22Rv1 (cell line): ENCODE results near the gene DCAF8L2.

Experiments used
- H3K27ac ChIP-seq: fragments of 450-650 bp; 2 replicates; pipeline ENCODE4 v1.5.1; 2017
- ZFX ChIP-seq: fragments of 450-650 bp; IDR thresholded peaks from 2 replicates; pipeline ENCODE4 v1.6.1; 2017; ENCODE audit warnings: antibody characterized with exemption, borderline replicate concordance
- TF ChIP-seq, protein P1 (sequence below): fragments of 450-650 bp; IDR thresholded peaks from 2 replicates; pipeline ENCODE4 v1.5.1; 2017; ENCODE audit warnings: mild to moderate bottlenecking

DCAF8L2 gene

DNA sequence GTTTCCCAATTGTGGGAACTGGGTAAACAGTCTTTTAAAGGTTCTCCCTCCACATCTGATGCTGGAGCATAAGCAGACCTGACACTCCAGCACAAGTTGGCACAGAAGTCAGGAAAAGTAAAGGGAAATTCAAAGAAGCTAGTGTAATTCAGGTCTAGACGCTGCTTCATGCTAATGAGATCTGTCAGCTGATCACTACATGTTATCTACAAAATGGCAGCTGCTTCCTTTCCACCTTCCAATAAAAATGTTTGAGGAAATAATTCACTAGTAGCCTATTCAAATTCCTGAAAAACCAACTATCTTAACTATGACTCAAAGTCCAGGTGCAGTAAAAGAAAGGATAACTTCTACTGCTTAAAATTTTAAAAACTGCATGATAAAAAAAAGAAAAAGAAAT lies 29.3 kb downstream of the DCAF8L2 start:
- H3K27ac ChIP-seq: no peak overlapping the region
- TF ChIP-seq, protein P1, sequence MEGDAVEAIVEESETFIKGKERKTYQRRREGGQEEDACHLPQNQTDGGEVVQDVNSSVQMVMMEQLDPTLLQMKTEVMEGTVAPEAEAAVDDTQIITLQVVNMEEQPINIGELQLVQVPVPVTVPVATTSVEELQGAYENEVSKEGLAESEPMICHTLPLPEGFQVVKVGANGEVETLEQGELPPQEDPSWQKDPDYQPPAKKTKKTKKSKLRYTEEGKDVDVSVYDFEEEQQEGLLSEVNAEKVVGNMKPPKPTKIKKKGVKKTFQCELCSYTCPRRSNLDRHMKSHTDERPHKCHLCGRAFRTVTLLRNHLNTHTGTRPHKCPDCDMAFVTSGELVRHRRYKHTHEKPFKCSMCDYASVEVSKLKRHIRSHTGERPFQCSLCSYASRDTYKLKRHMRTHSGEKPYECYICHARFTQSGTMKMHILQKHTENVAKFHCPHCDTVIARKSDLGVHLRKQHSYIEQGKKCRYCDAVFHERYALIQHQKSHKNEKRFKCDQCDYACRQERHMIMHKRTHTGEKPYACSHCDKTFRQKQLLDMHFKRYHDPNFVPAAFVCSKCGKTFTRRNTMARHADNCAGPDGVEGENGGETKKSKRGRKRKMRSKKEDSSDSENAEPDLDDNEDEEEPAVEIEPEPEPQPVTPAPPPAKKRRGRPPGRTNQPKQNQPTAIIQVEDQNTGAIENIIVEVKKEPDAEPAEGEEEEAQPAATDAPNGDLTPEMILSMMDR: no peak
- no peak for TF ChIP-seq ZFX

DNA sequence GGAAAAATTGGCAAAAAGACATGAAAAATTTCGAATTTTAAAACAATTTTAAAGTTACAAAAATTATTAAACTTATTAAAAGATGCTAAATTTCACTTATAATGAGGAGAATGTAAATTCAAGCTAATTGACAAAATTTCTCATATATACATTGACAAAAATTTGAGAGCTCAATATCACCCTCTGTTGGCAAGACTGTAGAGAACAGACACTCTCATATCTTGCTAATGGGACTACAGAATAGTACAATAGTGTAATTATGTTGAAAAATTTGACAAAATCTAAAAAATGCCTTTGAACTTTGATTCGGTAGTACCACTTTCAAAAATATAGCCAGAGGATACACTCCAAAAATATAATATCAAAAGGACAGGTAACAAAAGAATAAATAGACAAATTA lies 29.8 kb downstream of the DCAF8L2 start:
- TF ChIP-seq, protein P1: peak; percentile 63
- TF ChIP-seq ZFX: no peak

DNA sequence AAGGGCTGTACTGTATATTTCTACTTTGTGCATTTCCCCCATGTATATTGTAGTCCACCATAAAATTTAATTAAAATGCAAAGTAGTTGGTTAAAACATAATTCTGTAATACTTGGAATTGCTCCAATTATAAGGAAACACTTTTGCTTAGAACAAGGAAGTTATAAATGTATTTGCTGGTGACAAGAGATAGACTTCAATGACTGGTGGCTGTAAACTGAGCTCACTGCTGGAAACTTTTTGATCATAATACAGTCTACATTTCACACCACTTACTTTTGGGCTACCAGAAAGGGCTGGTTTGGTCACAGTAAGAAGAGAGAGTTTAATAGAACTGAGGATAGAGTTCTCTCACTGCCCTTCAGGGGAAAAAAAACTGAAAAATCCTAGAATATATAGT lies 32.7 kb downstream of the DCAF8L2 start:
- H3K27ac ChIP-seq: no peak overlapping the region
- TF ChIP-seq ZFX: no peak
- TF ChIP-seq, protein P1: no peak

More for the DNA sequence above, 29.8 kb downstream of the DCAF8L2 start:
- no peak overlapping the region for H3K27ac ChIP-seq

DNA sequence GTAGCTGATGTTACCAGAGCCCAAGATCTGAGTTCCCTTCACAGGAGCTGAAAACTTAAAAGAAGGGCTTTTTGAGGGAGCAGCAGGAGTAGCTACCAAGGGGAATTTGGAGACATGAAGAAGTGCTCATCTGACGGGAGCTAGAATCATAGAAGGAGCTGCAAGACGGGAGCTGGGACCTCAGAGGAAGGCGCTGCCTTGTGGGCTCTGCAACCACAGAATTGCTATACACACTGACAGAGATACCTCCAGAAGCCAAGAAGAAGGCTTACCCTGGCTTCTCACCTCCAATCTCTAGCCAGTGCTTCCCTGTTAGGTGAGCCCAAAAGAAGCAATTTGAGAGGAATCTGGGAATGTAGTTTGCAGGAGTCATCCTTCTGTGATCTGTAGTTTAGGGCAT lies 35.9 kb downstream of the DCAF8L2 start:
- TF ChIP-seq, protein P1: no peak
- no peak for TF ChIP-seq ZFX
- no peak overlapping the region for H3K27ac ChIP-seq

DNA sequence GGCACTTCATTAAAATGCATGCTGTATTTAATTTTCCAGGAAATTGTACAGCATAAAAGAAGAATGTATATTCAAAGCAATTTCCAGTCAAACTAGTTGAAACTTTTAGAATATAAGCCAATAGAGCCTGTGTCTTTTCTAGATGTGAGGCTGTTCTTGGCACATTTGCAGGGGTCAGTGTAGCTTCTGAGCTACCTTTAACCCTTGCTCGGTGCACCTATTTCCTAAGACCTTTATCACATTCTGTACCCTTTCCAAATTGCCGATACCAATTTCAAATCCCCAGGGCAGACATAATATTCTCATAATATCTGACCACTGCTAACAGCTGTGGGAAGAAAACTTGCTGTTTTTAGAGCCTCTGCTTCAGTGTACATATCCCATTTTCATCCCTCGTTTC lies 43.2 kb downstream of the DCAF8L2 start:
- no peak overlapping the region for H3K27ac ChIP-seq
- no peak for TF ChIP-seq ZFX
- TF ChIP-seq, protein P1: no peak

DNA sequence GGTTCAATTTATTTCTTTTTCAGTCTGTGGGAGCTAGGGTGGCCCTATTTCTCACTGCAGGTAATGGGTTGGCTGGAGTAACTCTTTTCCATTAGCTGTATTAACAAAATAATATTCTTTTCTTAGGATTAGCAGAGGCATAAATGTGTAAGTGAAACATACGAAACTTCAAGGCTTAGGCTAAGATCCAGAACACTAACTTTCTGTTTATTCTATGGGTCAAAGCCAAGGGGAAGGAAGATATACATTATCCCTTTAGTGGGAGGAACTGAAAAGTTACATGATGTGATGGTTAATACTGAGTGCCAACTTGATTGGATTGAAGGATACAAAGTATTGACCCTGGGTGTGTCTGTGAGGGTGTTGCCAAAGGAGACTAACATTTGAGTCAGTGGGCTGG lies 66.4 kb downstream of the DCAF8L2 start:
- no peak overlapping the region for H3K27ac ChIP-seq

DNA sequence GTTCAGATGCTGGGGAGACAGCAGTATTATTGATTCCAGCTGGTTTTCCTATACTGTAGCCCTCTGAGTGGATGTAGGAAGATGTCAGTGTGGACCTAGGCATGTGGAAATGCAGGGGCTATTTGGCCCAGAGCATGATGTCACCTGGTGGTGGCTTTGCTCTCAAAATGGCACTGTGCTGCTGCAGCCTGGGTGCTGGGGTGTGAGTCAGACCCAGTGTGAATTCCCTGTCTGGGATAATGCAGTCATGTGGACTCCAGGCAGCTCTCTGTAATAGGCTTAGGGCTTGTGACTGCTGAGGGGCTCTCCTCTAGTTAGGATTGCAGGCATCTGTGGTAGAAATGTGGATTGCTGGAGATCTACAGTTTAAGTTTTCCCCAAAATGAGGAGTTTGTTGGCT lies 70.7 kb downstream of the DCAF8L2 start:
- H3K27ac ChIP-seq: no peak overlapping the region
- TF ChIP-seq, protein P1: no peak
- TF ChIP-seq ZFX: no peak

More for the DNA sequence above, 66.4 kb downstream of the DCAF8L2 start:
- no peak for TF ChIP-seq ZFX
- TF ChIP-seq, protein P1: no peak
